Mesendoderm (in vitro differentiated cells): ENCODE data around the gene RGS17.
A peak's percentile ranks its signal among the peaks of the same experiment; 100 is the strongest.

Experiments
- DNase-seq: peaks from one replicate; pipeline ENCODE4 v3.0.0; 2013
- H2AK5ac ChIP-seq: 2 replicates; pipeline ENCODE4 v1.6.1; 2013; ENCODE audit warnings: low read length, inconsistent platforms
- H2BK120ac ChIP-seq: 2 replicates; pipeline ENCODE4 v1.6.1; 2013; ENCODE audit warnings: low read depth, mild to moderate bottlenecking, low read length, moderate library complexity, mixed read lengths
- H2BK15ac ChIP-seq: replicated peaks from 2 replicates; pipeline ENCODE4 v1.6.1; 2013; ENCODE audit warnings: low read depth, mild to moderate bottlenecking, moderate library complexity
- H2BK5ac ChIP-seq: 2 replicates; pipeline ENCODE4 v1.6.1; 2013; ENCODE audit warnings: low read length, inconsistent platforms
- H3K18ac ChIP-seq: 2 replicates; pipeline ENCODE4 v1.6.1; 2013; ENCODE audit warnings: mild to moderate bottlenecking, low read length, mixed read lengths
- H3K23ac ChIP-seq: one replicate; pipeline ENCODE4 v1.6.1; 2013; ENCODE audit warnings: low read length
- H3K27ac ChIP-seq: 2 replicates; pipeline ENCODE4 v1.5.1; 2013; ENCODE audit warnings: low read depth, mild to moderate bottlenecking, inconsistent platforms, low read length, moderate library complexity
- H3K27me3 ChIP-seq: 2 replicates; pipeline ENCODE4 v1.6.1; 2013; ENCODE audit warnings: low read length, control low read depth, mild to moderate bottlenecking, inconsistent platforms; ENCODE audit not compliant: insufficient read depth, poor library complexity
- H3K36me3 ChIP-seq: 2 replicates; pipeline ENCODE4 v1.6.1; 2013; ENCODE audit warnings: low read length, inconsistent platforms; ENCODE audit not compliant: control insufficient read depth, insufficient read depth
- H3K4ac ChIP-seq: one replicate; pipeline ENCODE4 v1.6.1; 2013; ENCODE audit warnings: low read depth, mild to moderate bottlenecking, low read length, moderate library complexity
- H3K4me1 ChIP-seq: 2 replicates; pipeline ENCODE4 v1.6.1; 2013; ENCODE audit warnings: low read depth, low read length, inconsistent platforms; ENCODE audit not compliant: control insufficient read depth
- H3K4me2 ChIP-seq: 2 replicates; pipeline ENCODE4 v1.6.1; 2013; ENCODE audit warnings: low read length
- H3K4me3 ChIP-seq: 2 replicates; pipeline ENCODE4 v1.5.1; 2013; ENCODE audit warnings: mild to moderate bottlenecking, low read length
- H3K56ac ChIP-seq: one replicate; pipeline ENCODE4 v1.6.1; 2013; ENCODE audit warnings: low read length
- H3K79me1 ChIP-seq: 2 replicates; pipeline ENCODE4 v1.6.1; 2013; ENCODE audit warnings: low read length, inconsistent platforms
- H3K79me2 ChIP-seq: 2 replicates; pipeline ENCODE4 v1.6.1; 2013; ENCODE audit warnings: mild to moderate bottlenecking, low read length; ENCODE audit not compliant: control insufficient read depth, insufficient read depth
- H3K9ac ChIP-seq: 2 replicates; pipeline ENCODE4 v1.6.1; 2013; ENCODE audit warnings: low read length, inconsistent platforms
- H4K5ac ChIP-seq: one replicate; pipeline ENCODE4 v1.6.1; 2013; ENCODE audit warnings: low read length
- H4K8ac ChIP-seq: one replicate; pipeline ENCODE4 v1.6.1; 2013; ENCODE audit warnings: low read depth, mild to moderate bottlenecking, control low read depth, low read length, moderate library complexity
- WGBS: extraction: QIAGEN DNeasy Blood & Tissue Kit; methylation state at CpG from one replicate; pipeline ENCODE4 v1.1.7; 2013; ENCODE audit warnings: low lambda C conversion rate, missing lambda C conversion rate; ENCODE audit not compliant: insufficient coverage; ENCODE audit errors: extremely low coverage; 5-methylcytosine and 5-hydroxymethylcytosine counted together

RGS17 gene

DNA sequence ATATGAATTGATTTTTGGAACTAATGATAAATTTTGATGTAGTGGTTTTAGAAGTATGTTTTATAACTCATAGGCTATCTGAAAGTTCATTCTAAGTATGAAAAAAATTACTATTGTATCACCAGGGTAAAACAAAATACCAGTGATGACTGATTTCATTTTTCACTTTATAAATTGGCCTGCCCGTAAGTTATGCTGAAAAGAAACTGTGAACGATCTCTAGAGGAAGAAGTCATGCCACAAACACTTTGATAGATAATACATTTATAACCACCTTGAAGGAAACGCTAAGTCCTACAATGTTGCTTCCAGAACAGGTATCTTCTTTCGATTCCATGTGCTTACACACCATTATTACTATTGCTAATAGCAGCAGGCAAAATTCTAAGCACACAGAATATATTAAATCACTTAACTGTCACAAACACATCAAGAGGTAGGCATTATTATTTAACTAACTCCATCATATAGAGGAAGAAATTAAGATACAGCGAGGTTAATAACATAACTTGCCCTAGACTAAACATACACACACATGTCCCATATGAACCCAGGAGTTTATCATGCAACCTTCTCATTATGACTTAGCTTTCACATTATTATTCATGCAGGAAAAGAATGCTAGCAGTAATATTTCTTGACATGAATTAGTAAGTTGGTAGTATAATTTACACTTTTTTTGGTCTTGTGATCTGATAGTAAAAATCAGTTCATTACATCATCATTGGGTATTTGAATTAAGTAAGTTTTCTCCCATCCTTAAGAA, 44.7 kb downstream of the RGS17 start:
- no peak overlapping the region for H3K56ac ChIP-seq
- H3K27me3 ChIP-seq: no peaks in the 10 kb centered on the region
- no peak overlapping the region for H3K9ac ChIP-seq
- no CpG with 5 or more reads among the region's 5 CpGs for WGBS
- H3K79me2 ChIP-seq: no peaks in the 10 kb centered on the region
- no peak overlapping the region for H3K18ac ChIP-seq
- H4K8ac ChIP-seq: no peak overlapping the region
- H3K36me3 ChIP-seq: no peaks in the 10 kb centered on the region
- no peak overlapping the region for H3K4me3 ChIP-seq
- H2BK5ac ChIP-seq: no peak overlapping the region
- no peak overlapping the region for H3K27ac ChIP-seq
- H3K79me1 ChIP-seq: no peaks in the 10 kb centered on the region
- no peak overlapping the region for H2BK15ac ChIP-seq
- H2BK120ac ChIP-seq: no peak overlapping the region
- H3K23ac ChIP-seq: no peak overlapping the region
- DNase-seq: no peak
- H3K4me1 ChIP-seq: no peaks in the 10 kb centered on the region
- H3K4ac ChIP-seq: no peak overlapping the region
- no peak overlapping the region for H3K4me2 ChIP-seq
- H2AK5ac ChIP-seq: no peak overlapping the region
- H4K5ac ChIP-seq: no peak overlapping the region

- Histone ChIP-seq H3K56ac (no peak overlapping the region), H3K79me2 (no peaks in the 10 kb centered on the region), H2BK120ac (no peak overlapping the region), H3K23ac (no peak overlapping the region), H3K18ac (no peak overlapping the region), H3K4me2 (no peak overlapping the region), H3K9ac (no peak overlapping the region), H3K4me3 (no peak overlapping the region), H4K5ac (no peak overlapping the region), H4K8ac (no peak overlapping the region), H2BK15ac (no peak overlapping the region), H2BK5ac (no peak overlapping the region), H3K79me1 (no peaks in the 10 kb centered on the region), H3K4ac (no peak overlapping the region), H3K27me3 (no peaks in the 10 kb centered on the region), H3K4me1 (no peaks in the 10 kb centered on the region), H3K36me3 (no peaks in the 10 kb centered on the region), H2AK5ac (no peak overlapping the region), H3K27ac (no peak overlapping the region)
- WGBS: no CpG with 5 or more reads among the region's 5 CpGs
- no peak for DNase-seq
Measured at GRCh38 chr6:153085239-153085638, 45.8 kb downstream of the RGS17 start.

DNA sequence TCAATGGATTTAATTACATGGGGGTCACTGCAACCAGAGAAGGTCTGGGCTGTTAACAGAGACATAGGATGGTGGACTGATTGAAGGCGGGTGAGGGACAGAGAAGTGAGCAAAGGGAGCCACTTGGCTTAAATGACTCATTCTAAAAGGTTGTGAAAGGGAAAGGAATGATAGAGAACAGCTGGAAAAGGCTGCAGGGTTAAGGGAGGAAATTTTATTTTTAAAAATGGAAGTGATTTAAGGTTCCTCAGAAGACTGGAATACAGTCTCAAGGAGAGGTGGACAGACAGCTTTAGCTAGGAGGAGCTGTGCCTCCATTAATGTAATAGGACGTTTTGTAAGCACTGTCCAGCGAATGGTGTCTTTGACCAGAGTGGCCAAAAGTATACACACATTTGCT, 46.7 kb downstream of the RGS17 start:
- no peak overlapping the region for H3K56ac ChIP-seq
- H2BK5ac ChIP-seq: no peak overlapping the region
- no peak overlapping the region for H4K8ac ChIP-seq
- H3K79me1 ChIP-seq: no peaks in the 10 kb centered on the region
- no peak overlapping the region for H2AK5ac ChIP-seq
- H3K4me3 ChIP-seq: no peak overlapping the region
- no peak overlapping the region for H3K4me2 ChIP-seq
- H3K4me1 ChIP-seq: no peaks in the 10 kb centered on the region
- no CpG with 5 or more reads among the region's 3 CpGs for WGBS
- DNase-seq: peak; percentile 14
- H2BK15ac ChIP-seq: no peak overlapping the region
- no peak overlapping the region for H3K9ac ChIP-seq
- no peaks in the 10 kb centered on the region for H3K79me2 ChIP-seq
- no peak overlapping the region for H3K18ac ChIP-seq
- no peaks in the 10 kb centered on the region for H3K36me3 ChIP-seq
- H3K4ac ChIP-seq: no peak overlapping the region
- H3K23ac ChIP-seq: no peak overlapping the region
- no peaks in the 10 kb centered on the region for H3K27me3 ChIP-seq
- H3K27ac ChIP-seq: no peak overlapping the region
- H4K5ac ChIP-seq: no peak overlapping the region
- H2BK120ac ChIP-seq: no peak overlapping the region

DNA sequence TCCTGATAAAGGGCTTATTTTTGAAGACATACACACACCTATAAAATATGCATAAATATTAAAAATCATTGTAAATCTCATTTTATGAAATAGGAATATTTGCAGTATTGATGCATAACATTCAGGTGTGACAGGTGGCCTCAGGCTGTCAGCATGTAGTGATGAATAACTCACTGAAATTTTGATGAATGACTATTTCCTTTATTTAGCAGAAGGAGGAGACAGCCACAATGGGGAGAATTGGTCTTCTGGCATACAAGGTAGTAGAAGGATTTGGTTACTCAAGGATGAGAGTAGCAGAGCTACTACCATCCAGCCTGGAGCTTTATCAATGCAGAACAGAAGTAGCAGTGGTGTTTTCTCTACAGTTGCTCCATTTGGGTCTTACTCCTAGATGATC, 47.2 kb downstream of the RGS17 start:
- Histone ChIP-seq H4K8ac (no peak overlapping the region), H2BK5ac (no peak overlapping the region), H3K56ac (no peak overlapping the region), H3K27ac (no peak overlapping the region), H3K18ac (no peak overlapping the region), H2AK5ac (no peak overlapping the region), H2BK120ac (no peak overlapping the region), H3K36me3 (no peaks in the 10 kb centered on the region), H3K4me1 (no peaks in the 10 kb centered on the region), H3K79me2 (no peaks in the 10 kb centered on the region), H3K4me2 (no peak overlapping the region), H3K4me3 (no peak overlapping the region), H2BK15ac (no peak overlapping the region), H4K5ac (no peak overlapping the region), H3K23ac (no peak overlapping the region), H3K79me1 (no peaks in the 10 kb centered on the region), H3K9ac (no peak overlapping the region), H3K27me3 (no peaks in the 10 kb centered on the region), H3K4ac (no peak overlapping the region)
- DNase-seq: no peak

GRCh38 chr6:153081914-153082313, 49.2 kb downstream of the RGS17 start:
- WGBS: no CpG with 5 or more reads among the region's 2 CpGs
- Histone ChIP-seq H3K4me1 (no peaks in the 10 kb centered on the region), H3K18ac (no peak overlapping the region), H3K79me2 (no peaks in the 10 kb centered on the region), H3K4me3 (no peak overlapping the region), H3K9ac (no peak overlapping the region), H2AK5ac (no peak overlapping the region), H3K27ac (no peak overlapping the region), H4K5ac (no peak overlapping the region), H3K36me3 (no peaks in the 10 kb centered on the region), H3K4ac (no peak overlapping the region), H2BK120ac (no peak overlapping the region), H3K79me1 (no peaks in the 10 kb centered on the region), H2BK15ac (no peak overlapping the region), H3K23ac (no peak overlapping the region), H3K4me2 (no peak overlapping the region), H3K56ac (no peak overlapping the region), H2BK5ac (no peak overlapping the region), H3K27me3 (no peaks in the 10 kb centered on the region), H4K8ac (no peak overlapping the region)
- DNase-seq: no peak

GRCh38 chr6:153076431-153076830, 54.7 kb downstream of the RGS17 start:
- Histone ChIP-seq H3K79me2 (no peaks in the 10 kb centered on the region), H3K4me1 (no peaks in the 10 kb centered on the region), H3K4ac (no peak overlapping the region), H3K56ac (no peak overlapping the region), H3K4me3 (no peak overlapping the region), H3K36me3 (no peaks in the 10 kb centered on the region), H3K4me2 (no peak overlapping the region), H3K79me1 (no peaks in the 10 kb centered on the region), H3K23ac (no peak overlapping the region), H3K18ac (no peak overlapping the region), H2BK15ac (no peak overlapping the region), H2BK5ac (no peak overlapping the region), H3K27me3 (no peaks in the 10 kb centered on the region), H2AK5ac (no peak overlapping the region), H2BK120ac (no peak overlapping the region), H4K5ac (no peak overlapping the region), H4K8ac (no peak overlapping the region), H3K9ac (no peak overlapping the region), H3K27ac (no peak overlapping the region)
- no peak for DNase-seq
- no CpG with 5 or more reads among the region's 5 CpGs for WGBS
